NT2/D1 (cell line): Measurements from ENCODE around the gene CTAG1A.
"Not testable (repeated sequence)": the region's sequence is repeated elsewhere in the genome, so short reads cannot be mapped to it uniquely, and the experiment has no call there.

Experiments used
- DNase-seq: peaks from one replicate; pipeline ENCODE4 v3.0.0-alpha.2; 2011; ENCODE audit warnings: low read depth, low spot score
- H3K27me3 ChIP-seq: 2 replicates; pipeline ENCODE4 v1.6.0; 2011; ENCODE audit warnings: mild to moderate bottlenecking; ENCODE audit not compliant: insufficient read length, insufficient read depth
- H3K36me3 ChIP-seq: 2 replicates; pipeline ENCODE4 v1.6.1; 2011; ENCODE audit warnings: mild to moderate bottlenecking, low read length, mixed read lengths; ENCODE audit not compliant: insufficient read depth, insufficient read length
- H3K4me1 ChIP-seq: 2 replicates; pipeline ENCODE4 v1.5.1; 2011; ENCODE audit not compliant: insufficient read depth, insufficient read length
- H3K4me3 ChIP-seq: 2 replicates; pipeline ENCODE4 v1.5.1; 2011; ENCODE audit warnings: low read depth; ENCODE audit not compliant: insufficient read length
- H3K9ac ChIP-seq: 2 replicates; pipeline ENCODE4 v1.6.0; 2011; ENCODE audit warnings: low read depth; ENCODE audit not compliant: insufficient read length
- H3K9me3 ChIP-seq: 2 replicates; pipeline ENCODE4 v1.5.1; 2011; ENCODE audit warnings: mild to moderate bottlenecking, low read length; ENCODE audit not compliant: insufficient read depth

Gene CTAG1A

DNA sequence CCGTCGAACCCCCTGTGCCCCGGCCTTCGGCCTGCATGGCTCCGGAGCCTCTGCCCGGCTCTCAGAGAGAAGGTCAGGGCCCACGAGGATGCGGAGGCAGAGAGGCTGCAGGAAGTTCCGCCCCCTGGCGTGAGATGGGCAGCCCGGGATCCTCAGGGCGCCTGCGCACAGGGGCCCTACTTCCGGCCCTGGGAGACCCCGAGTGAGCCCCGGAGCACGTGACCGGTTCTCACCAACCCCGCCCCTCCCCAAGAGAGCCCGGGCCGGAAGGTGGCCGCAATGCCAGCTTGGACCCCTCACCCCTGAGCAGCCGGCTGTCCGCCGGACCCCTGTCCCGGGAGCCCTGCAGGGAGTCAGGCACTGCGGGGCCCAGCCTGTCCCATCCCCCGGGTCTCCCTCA lies 34.2 kb downstream of the CTAG1A start, which contains the start of gene CTAG1B:
Gene CTAG1B (minus strand): TSS at position 101 of the 400 bp plus-strand sequence. CDS start 64 bp downstream, at position 37.
- not testable (repeated sequence) for H3K36me3 ChIP-seq, H3K27me3 ChIP-seq, H3K4me1 ChIP-seq, H3K9ac ChIP-seq, DNase-seq, H3K9me3 ChIP-seq, H3K4me3 ChIP-seq

DNA sequence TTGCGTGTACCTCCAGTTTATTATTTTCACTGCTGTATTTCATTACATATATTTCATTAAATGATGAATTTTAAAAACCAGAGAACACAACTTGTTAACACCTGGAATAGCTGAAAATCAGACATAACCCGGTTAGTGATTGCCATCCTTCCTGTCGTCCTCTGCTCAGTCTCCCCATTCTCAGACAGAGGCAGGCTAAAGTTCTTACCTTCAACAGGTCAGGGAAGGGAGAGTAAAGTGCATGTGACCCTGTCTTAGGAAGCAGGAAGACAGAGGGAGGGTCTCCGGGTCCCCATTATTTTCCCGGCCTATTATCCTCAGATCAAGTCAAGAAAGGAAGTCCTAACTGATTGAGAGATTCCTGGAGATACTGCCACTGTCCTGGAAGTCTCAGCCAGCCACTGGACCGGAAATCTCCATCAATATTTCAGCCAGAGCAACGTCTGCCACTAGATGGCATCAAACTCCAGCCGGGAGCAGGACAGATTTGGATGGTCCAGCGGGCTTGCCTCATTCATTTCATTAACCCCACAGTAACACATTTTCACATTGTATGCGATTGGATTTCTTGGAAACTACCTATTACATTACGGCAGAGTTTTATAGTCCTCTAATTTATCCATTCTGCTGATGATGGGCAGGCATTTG lies 36.0 kb downstream of the CTAG1A start:
- not testable (repeated sequence) for H3K36me3 ChIP-seq, H3K4me3 ChIP-seq, H3K9ac ChIP-seq, H3K9me3 ChIP-seq, H3K4me1 ChIP-seq, DNase-seq, H3K27me3 ChIP-seq

DNA sequence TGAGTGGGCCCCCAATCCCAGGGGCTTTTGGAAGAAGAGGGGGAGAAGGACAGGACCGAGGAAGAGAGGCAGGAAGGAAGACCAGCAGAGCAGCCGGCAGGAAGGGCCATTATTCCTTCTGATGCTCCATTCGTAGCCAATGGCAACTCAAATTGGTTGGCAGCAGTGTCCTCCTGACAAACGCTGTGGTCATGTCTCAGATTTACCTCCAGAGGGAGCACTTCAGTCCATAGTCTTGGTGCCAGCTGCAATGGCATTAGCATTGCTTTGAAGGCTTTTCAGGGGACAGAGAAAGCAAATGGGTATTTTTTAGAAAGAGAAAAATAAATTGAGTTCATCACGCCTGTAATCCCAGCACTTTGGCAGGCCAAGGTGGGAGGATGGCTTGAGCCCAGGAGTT lies 44.0 kb downstream of the CTAG1A start:
- not testable (repeated sequence) for H3K4me1 ChIP-seq, H3K27me3 ChIP-seq, DNase-seq, H3K4me3 ChIP-seq, H3K36me3 ChIP-seq, H3K9me3 ChIP-seq, H3K9ac ChIP-seq

DNA sequence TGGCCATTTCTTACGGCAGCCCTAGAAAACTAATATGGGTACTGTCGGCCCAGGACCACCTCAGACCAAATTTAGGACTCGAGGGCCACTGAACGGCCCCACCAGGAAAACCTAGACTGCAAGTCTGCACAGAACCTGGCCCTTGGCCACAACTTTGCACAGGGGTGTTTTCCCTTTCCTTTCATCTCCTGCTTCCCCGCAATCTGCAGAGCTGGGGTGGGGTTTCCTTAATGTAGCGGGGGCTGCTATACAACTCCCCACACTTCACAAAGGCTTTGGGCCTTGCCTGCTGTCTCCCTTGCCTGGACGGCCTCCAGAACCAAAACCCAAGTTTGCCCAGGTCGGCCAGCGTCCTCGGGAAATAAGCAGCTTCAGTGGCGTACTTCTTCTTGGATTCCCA lies 46.0 kb downstream of the CTAG1A start:
- H3K4me3 ChIP-seq, H3K9ac ChIP-seq, H3K36me3 ChIP-seq, DNase-seq, H3K4me1 ChIP-seq, H3K9me3 ChIP-seq, H3K27me3 ChIP-seq: not testable (repeated sequence)

DNA sequence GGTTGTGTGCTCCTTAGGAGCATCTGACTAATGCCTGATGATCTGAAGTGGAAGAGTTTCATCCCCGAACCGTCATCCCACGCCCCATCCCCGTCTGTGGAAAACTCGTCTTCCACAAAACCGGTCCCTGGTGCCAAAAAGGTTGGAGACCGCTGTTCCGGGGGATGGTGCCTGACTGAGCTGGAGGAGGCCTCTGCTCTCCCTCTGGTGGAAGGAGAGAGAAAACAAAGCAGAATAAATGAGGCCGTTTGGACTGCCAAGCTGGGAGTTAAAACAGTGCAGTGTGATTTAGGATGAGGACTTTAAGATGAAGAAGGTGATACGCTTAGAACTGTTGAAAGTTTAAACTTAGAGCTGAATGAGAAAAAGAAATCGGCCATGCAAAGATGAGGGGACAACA lies 48.7 kb downstream of the CTAG1A start:
- not testable (repeated sequence) for H3K36me3 ChIP-seq, H3K9me3 ChIP-seq, H3K4me1 ChIP-seq, H3K27me3 ChIP-seq, H3K4me3 ChIP-seq, DNase-seq, H3K9ac ChIP-seq
